Dendritic cell treated with granulocyte-macrophage colony-stimulating factor and Interleukin-4, amounts not matched to agents 40 ng/mL and 50 ng/mL, for 4 days (primary cell): ENCODE results near the gene MTCL1.

ENCODE experiments used
- H3K27ac Mint-ChIP-seq: one replicate; pipeline ENCODE4 v1.8.0; 2022; ENCODE audit warnings: mild to moderate bottlenecking, mixed read lengths
- H3K27me3 Mint-ChIP-seq: one replicate; pipeline ENCODE4 v1.8.0; 2022; ENCODE audit warnings: mild to moderate bottlenecking, mixed read lengths
- H3K36me3 Mint-ChIP-seq: one replicate; pipeline ENCODE4 v1.8.0; 2022; ENCODE audit warnings: low read depth, mixed read lengths
- H3K4me1 Mint-ChIP-seq: one replicate; pipeline ENCODE4 v1.8.0; 2022; ENCODE audit warnings: low read depth, mixed read lengths
- H3K4me3 Mint-ChIP-seq: one replicate; pipeline ENCODE4 v1.8.0; 2022; ENCODE audit warnings: mild to moderate bottlenecking, moderate library complexity, mixed read lengths
- H3K9me3 Mint-ChIP-seq: one replicate; pipeline ENCODE4 v1.8.0; 2022; ENCODE audit warnings: mixed read lengths
- intact Hi-C: fragments of 100-400 bp; cut with micrococcal nuclease; formaldehyde crosslinking; loops from one replicate; pipeline ENCODE4 v1.15.0; 2022

The MTCL1 gene

DNA sequence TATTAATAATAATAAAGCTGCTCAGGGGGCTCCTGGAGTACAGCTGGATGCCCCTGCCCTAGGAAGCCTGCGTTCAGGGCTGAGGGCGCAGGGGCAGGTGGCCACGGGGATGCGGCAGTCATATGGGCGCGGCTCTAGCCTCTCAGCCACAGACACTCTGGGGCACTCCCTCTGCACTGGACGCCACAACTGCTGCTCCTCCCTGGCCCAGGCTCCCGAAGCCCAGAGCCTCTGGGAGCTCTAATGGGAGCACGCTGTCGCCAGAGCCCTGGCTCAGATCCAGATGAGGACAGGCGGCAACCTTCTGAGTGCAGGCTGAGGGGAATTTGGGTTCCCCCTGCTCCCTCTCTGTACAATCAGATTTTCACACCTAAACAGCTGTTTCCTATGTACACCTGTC is 93.6 kb downstream of the MTCL1 start:
- H3K4me3 Mint-ChIP-seq: no peak overlapping the region
- H3K36me3 Mint-ChIP-seq: peaks cover 11% of the 10 kb centered on the region
- intact Hi-C loops: no loop called here
- H3K9me3 Mint-ChIP-seq: no peaks in the 10 kb centered on the region
- H3K4me1 Mint-ChIP-seq: no peaks in the 10 kb centered on the region
- H3K27ac Mint-ChIP-seq: no peak overlapping the region
- H3K27me3 Mint-ChIP-seq: peaks cover 7% of the 10 kb centered on the region

DNA sequence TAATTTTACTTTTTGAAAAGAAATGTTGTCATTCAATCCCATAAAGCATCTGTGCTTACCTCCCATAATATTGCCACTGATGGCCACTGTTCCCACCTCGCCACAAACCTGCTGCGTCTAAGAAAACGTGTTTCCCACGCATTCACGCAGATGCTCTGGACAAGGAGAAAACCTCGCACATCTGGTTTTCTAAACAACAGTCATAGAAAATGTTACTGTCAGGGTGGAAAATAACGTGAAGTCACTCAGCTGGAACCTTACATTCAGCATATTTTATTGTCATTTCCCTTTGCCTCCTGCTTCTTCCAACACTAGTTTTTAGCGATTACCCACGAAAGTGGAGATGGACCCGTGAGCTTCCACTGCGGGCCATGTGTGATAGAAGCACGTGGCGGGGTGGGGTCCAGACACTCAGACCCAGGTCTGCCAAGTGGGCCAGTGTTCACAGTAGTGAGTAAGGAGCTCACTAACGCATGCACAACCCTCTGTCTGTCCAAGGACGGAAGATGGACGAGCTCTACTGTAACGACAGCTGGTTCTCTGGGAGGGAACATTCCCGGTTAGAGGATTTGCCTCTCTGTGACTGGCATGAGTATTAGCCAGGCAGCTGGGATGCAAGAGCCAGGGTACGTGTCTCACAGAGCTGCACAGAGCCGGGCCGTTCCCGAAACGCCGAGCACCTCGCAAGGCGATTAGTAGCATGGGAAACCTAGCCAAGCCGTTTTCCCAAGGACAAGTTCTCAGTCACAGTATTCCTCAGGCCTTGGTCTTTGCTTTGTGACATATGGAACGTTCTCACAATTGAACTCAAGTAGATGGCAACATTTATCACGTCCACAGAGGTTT is 94.5 kb downstream of the MTCL1 start:
- Mint-ChIP-seq H3K9me3 (no peaks in the 10 kb centered on the region), H3K4me3 (no peak overlapping the region), H3K27me3 (peaks cover 5% of the 10 kb centered on the region), H3K4me1 (no peaks in the 10 kb centered on the region), H3K36me3 (peaks cover 11% of the 10 kb centered on the region), H3K27ac (no peak overlapping the region)
- intact Hi-C loops: no loop called here

- H3K9me3 Mint-ChIP-seq: no peaks in the 10 kb centered on the region
- no peak overlapping the region for H3K4me3 Mint-ChIP-seq
- H3K4me1 Mint-ChIP-seq: no peaks in the 10 kb centered on the region
- H3K27ac Mint-ChIP-seq: no peak overlapping the region
- peaks cover 4% of the 10 kb centered on the region for H3K27me3 Mint-ChIP-seq
- intact Hi-C loops: no loop called here
- H3K36me3 Mint-ChIP-seq: peaks cover 11% of the 10 kb centered on the region
Measured at GRCh38 chr18:8800445-8800844, 95.1 kb downstream of the MTCL1 start.

DNA sequence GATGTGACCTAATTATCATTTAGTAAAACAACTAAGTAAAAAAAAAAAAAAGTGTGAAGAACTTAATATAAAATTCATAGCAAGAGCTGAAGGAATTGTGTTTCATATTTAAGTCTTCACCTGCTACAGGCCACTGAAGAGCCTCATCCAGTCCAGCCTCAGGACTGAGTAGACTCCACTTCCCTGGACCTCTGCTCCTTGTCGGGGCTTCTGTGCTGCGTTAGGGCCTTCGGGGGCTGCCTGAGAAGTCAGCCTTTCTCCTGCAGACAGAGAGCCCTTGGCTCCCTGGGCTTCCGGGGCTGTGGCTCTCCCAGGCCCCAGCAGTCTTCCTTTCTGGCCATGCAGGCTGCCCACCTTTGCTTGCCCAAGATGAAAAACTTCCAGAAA is 95.5 kb downstream of the MTCL1 start:
- intact Hi-C loops: no loop called here
- Mint-ChIP-seq H3K4me1 (no peaks in the 10 kb centered on the region), H3K4me3 (no peak overlapping the region)

DNA sequence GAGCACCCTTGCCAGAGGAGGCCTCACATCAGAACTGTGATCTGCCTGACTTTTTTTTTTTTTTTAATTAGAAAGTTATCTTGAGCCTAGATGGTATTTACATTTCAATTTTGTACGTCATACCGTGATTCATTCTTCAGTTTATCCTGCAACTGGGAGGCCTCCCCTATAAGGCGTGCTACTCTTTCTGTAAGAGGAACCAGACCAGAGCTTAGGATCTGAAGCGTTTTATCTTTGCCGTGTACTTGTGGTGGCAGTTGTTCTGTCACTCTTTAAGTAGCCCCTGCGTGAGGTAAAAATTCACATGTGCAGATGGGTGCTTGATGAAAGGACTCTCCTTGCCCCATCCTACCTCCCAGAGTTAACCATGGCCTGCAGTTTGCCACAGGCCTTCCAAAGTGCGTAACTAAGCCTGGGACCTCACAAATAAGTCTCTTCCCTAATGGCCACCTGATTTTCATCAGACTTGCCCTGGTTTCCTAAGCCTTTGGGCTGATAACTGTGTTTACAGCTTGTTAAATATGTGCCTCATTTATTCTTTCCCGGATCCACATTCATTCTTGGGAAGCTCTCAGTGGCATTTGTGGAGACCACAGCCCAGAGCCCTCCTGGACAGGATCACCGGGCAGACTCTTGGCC is 96.0 kb downstream of the MTCL1 start:
- H3K36me3 Mint-ChIP-seq: peaks cover 6% of the 10 kb centered on the region
- H3K4me1 Mint-ChIP-seq: no peaks in the 10 kb centered on the region
- H3K27me3 Mint-ChIP-seq: no peaks in the 10 kb centered on the region
- H3K4me3 Mint-ChIP-seq: no peak overlapping the region
- intact Hi-C loops: no loop called here
- no peaks in the 10 kb centered on the region for H3K9me3 Mint-ChIP-seq
- no peak overlapping the region for H3K27ac Mint-ChIP-seq

More for the DNA sequence above, 95.5 kb downstream of the MTCL1 start:
- H3K9me3 Mint-ChIP-seq: no peaks in the 10 kb centered on the region
- no peak overlapping the region for H3K27ac Mint-ChIP-seq
- H3K36me3 Mint-ChIP-seq: peaks cover 10% of the 10 kb centered on the region
- H3K27me3 Mint-ChIP-seq: peaks cover 4% of the 10 kb centered on the region

- no peaks in the 10 kb centered on the region for H3K4me1 Mint-ChIP-seq
- H3K9me3 Mint-ChIP-seq: no peaks in the 10 kb centered on the region
- H3K36me3 Mint-ChIP-seq: peaks cover 6% of the 10 kb centered on the region
- H3K4me3 Mint-ChIP-seq: no peak overlapping the region
- H3K27me3 Mint-ChIP-seq: no peaks in the 10 kb centered on the region
- intact Hi-C loops: no loop called here
- no peak overlapping the region for H3K27ac Mint-ChIP-seq
Measured at GRCh38 chr18:8802017-8802672, 96.8 kb downstream of the MTCL1 start.

DNA sequence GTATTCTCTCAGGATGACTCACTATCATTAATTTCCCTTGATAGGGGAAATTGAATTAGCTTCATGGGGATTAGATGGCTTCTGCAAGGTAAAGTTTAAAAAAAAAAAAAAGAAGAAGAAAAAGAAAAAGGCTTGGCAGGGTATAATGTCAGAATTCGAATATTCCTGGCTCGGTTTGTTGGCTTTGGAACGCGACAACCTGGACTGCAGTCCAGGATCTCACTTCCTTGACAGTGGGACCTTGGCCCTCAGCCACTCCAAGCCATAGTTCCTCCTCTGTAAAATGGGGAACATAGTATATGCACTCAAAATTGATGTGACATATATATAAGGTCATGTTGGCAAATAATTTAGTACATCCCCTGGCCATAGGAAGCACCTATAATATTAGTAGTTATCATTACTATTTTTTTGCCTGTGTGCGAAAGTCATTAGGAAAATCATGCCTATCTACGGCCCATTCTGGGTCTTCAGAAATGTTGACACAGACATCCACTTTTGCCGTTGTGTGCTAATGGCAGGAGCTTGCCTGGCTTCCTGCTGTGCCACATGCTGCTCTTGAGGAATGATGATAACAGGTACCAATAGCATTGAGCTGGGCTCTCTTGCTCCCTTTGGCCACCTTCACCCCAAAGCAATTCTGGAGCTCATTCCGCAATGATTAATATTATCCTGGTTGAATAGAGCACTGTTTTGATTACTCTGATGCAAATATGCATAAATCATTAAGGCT is 97.9 kb downstream of the MTCL1 start:
- peaks cover 7% of the 10 kb centered on the region for H3K36me3 Mint-ChIP-seq
- H3K4me3 Mint-ChIP-seq: no peak overlapping the region
- H3K4me1 Mint-ChIP-seq: no peaks in the 10 kb centered on the region
- intact Hi-C loops: no loop called here
- no peak overlapping the region for H3K27ac Mint-ChIP-seq
- no peaks in the 10 kb centered on the region for H3K27me3 Mint-ChIP-seq
- no peaks in the 10 kb centered on the region for H3K9me3 Mint-ChIP-seq

DNA sequence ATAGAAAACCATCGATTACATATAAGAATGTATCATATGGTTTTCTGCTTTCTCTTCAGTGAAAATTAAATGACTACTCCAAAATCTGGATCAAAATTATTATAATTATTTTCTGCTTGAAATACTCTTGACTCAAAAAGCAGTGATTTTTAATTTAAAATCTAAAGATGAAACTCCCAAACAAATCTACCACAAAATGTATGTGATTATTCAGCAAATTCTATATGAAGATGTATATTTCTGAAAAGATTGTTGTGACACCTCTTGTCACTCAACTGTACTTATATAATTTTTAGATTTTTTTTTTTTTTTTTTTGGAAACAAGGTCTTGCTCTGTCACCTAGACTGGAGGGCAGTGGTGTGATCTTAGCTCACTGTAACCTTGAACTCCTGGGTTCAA is 98.6 kb downstream of the MTCL1 start:
- intact Hi-C loops: no loop called here
- Mint-ChIP-seq H3K36me3 (peaks cover 7% of the 10 kb centered on the region), H3K27me3 (no peaks in the 10 kb centered on the region), H3K4me3 (no peak overlapping the region), H3K9me3 (no peaks in the 10 kb centered on the region), H3K4me1 (no peaks in the 10 kb centered on the region), H3K27ac (no peak overlapping the region)

DNA sequence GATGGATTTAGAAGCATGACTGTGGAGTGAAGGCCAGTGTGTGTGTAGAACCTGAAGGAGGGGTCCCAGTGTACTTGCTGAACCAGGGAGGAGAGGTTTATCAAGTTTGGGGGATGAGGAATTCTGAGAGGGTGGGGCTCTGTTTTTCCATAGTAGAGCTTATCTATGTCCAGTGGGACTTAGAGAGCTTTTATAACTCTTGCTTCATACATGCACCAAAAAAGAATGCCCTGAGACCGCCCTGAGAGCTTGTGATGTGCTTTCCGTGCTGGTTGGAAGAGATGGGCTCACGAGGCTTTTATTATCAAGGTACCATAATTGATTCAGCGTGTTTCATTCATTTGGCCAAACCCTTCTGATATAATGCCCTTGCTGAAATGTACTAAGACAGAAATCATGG is 100.2 kb downstream of the MTCL1 start:
- Mint-ChIP-seq H3K36me3 (peaks cover 19% of the 10 kb centered on the region), H3K27ac (no peak overlapping the region), H3K9me3 (no peaks in the 10 kb centered on the region), H3K4me1 (no peaks in the 10 kb centered on the region), H3K27me3 (peaks cover 1% of the 10 kb centered on the region), H3K4me3 (no peak overlapping the region)
- intact Hi-C loops: no loop called here

- intact Hi-C loops: no loop called here
- no peaks in the 10 kb centered on the region for H3K9me3 Mint-ChIP-seq
- H3K4me1 Mint-ChIP-seq: no peaks in the 10 kb centered on the region
- peaks cover 1% of the 10 kb centered on the region for H3K27me3 Mint-ChIP-seq
- H3K4me3 Mint-ChIP-seq: no peak overlapping the region
- H3K36me3 Mint-ChIP-seq: peaks cover 24% of the 10 kb centered on the region
- no peak overlapping the region for H3K27ac Mint-ChIP-seq
Measured at GRCh38 chr18:8806100-8806797, 100.9 kb downstream of the MTCL1 start.

GRCh38 chr18:8806798-8807487 is 101.6 kb downstream of the MTCL1 start:
- Mint-ChIP-seq H3K9me3 (no peaks in the 10 kb centered on the region), H3K4me1 (no peaks in the 10 kb centered on the region), H3K27ac (no peak overlapping the region), H3K27me3 (peaks cover 1% of the 10 kb centered on the region), H3K36me3 (peaks cover 24% of the 10 kb centered on the region), H3K4me3 (no peak overlapping the region)
- intact Hi-C loops: no loop called here

- H3K27ac Mint-ChIP-seq: no peak overlapping the region
- peaks cover 24% of the 10 kb centered on the region for H3K36me3 Mint-ChIP-seq
- no peak overlapping the region for H3K4me3 Mint-ChIP-seq
- H3K9me3 Mint-ChIP-seq: no peaks in the 10 kb centered on the region
- no peaks in the 10 kb centered on the region for H3K4me1 Mint-ChIP-seq
- peaks cover 1% of the 10 kb centered on the region for H3K27me3 Mint-ChIP-seq
- intact Hi-C loops: no loop called here
Measured at GRCh38 chr18:8807488-8807805, 102.1 kb downstream of the MTCL1 start.

- no peaks in the 10 kb centered on the region for H3K9me3 Mint-ChIP-seq
- intact Hi-C loops: no loop called here
Measured at GRCh38 chr18:8808001-8808400, 102.6 kb downstream of the MTCL1 start.

More at GRCh38 chr18:8808001-8808400, 102.6 kb downstream of the MTCL1 start:
- no peaks in the 10 kb centered on the region for H3K4me1 Mint-ChIP-seq
- no peak overlapping the region for H3K4me3 Mint-ChIP-seq
- peaks cover 28% of the 10 kb centered on the region for H3K36me3 Mint-ChIP-seq
- H3K27me3 Mint-ChIP-seq: peaks cover 1% of the 10 kb centered on the region
- H3K27ac Mint-ChIP-seq: no peak overlapping the region
